CD4-positive, alpha-beta T cell treated with Interleukin-4 for 1 hour (primary cell): ENCODE data around the gene CFAP57.
A peak's percentile ranks its signal among the peaks of the same experiment; 100 is the strongest.

Source experiments
- DNase-seq, 2 donors: peaks; one replicate each; pipeline ENCODE4 v3.0.0-alpha.2; 2020 to 2022

The CFAP57 gene

GRCh38 chr1:43256675-43257570, 84.8 kb downstream of the CFAP57 start:
- DNase-seq = no peak

GRCh38 chr1:43258370-43258769, 86.2 kb downstream of the CFAP57 start:
- DNase-seq = no peak

GRCh38 chr1:43265431-43265830, 93.3 kb downstream of the CFAP57 start:
- DNase-seq = no peak

- DNase-seq = no peak
Measured at GRCh38 chr1:43266881-43267280, 94.8 kb downstream of the CFAP57 start.

GRCh38 chr1:43267291-43267805, 95.2 kb downstream of the CFAP57 start:
- no peak for DNase-seq

- DNase-seq = no peak
Measured at GRCh38 chr1:43267818-43268425, 95.8 kb downstream of the CFAP57 start.

- no peak for DNase-seq
Measured at GRCh38 chr1:43269627-43270375, 97.7 kb downstream of the CFAP57 start, which contains the start of gene TMEM125. TSS of gene TMEM125 (plus strand) at chr1:43269983. CDS start at chr1:43272723, 2,740 bp downstream.

- DNase-seq = no peak
Measured at GRCh38 chr1:43270421-43271095, 98.4 kb downstream of the CFAP57 start.

- no peak for DNase-seq
Measured at GRCh38 chr1:43271186-43272118, 99.3 kb downstream of the CFAP57 start.

- no peak for DNase-seq
Measured at GRCh38 chr1:43272161-43272560, 100.0 kb downstream of the CFAP57 start.

- DNase-seq = no peak
Measured at GRCh38 chr1:43272576-43273571, 100.7 kb downstream of the CFAP57 start.

- no peak for DNase-seq
Measured at GRCh38 chr1:43273708-43274107, 101.6 kb downstream of the CFAP57 start.

- DNase-seq = peak; percentile 30 to 37
Measured at GRCh38 chr1:43274125-43274803, 102.1 kb downstream of the CFAP57 start.

GRCh38 chr1:43274804-43275180, 102.7 kb downstream of the CFAP57 start:
- no peak for DNase-seq

- DNase-seq = no peak
Measured at GRCh38 chr1:43275826-43276620, 103.9 kb downstream of the CFAP57 start.

GRCh38 chr1:43276673-43277072, 104.5 kb downstream of the CFAP57 start:
- no peak for DNase-seq

GRCh38 chr1:43277116-43277876, 105.2 kb downstream of the CFAP57 start:
- no peak for DNase-seq

GRCh38 chr1:43279161-43279560, 107.0 kb downstream of the CFAP57 start:
- no peak for DNase-seq
